Pons (tissue), 1 donor: ENCODE data around the gene WDR46.
"Not testable (repeated sequence)": the region's sequence is repeated elsewhere in the genome, so short reads cannot be mapped to it uniquely, and the experiment has no call there.

ENCODE experiments used
- DNase-seq: peaks from one replicate; pipeline ENCODE4 v3.0.0-alpha.2; 2016; ENCODE audit warnings: low spot score

WDR46 gene

DNA sequence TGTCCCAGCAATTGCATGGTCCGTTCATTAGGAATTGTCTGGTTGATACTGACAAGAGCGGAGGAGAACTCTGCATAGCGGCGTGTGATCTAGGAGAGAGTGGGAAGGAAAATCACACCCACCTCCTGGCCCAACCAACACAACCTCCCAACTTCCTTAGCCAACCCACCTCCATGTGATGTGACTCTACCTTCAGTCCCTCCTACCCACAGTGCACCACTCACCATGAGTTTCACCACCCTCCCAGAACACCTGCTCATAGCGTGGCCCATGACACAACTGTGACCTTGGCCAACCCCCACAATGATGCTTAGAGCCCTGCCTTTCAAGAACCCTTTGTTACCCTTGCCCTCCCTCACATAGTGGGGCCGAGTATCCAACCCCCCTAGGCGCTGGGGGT, 25.0 kb downstream of the WDR46 start:
- DNase-seq = no peak

DNA sequence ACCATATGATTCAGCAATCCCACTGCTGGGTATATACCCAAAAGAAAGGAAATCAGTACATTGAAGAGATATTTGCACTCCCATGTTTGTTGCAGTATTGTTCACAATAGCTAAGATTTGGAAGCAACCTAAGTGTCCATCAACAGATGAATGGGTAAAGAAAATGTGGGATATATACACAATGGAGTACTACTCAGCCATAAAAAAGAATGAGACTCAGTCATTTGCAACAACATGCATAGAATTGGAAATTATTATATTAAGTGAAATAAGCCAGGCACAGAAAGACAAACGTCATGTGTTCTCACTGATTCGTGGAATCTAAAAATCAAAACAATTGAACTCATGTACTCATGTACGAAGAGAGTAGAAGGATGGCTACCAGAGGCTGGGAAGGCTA, 26.5 kb downstream of the WDR46 start:
- not testable (repeated sequence) for DNase-seq

DNA sequence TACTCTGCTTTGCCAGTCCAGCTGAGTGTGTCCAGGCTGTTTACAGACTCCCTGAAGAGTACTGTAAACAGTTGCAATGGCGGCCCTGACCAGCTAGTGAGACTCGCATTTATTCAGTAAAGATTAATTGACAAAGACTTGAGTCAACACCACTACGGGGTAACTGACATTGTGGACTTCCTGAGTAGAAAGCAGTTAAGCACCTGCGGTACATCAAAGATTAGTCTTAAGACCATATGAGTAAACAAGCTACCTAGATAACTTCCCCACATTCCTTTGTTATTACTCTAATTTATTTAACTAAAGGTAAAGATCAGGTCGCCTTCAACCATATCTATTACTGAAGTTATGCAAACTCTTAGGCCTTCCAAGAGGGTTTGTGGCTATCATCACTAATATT, 30.0 kb downstream of the WDR46 start:
- DNase-seq = no peak

DNA sequence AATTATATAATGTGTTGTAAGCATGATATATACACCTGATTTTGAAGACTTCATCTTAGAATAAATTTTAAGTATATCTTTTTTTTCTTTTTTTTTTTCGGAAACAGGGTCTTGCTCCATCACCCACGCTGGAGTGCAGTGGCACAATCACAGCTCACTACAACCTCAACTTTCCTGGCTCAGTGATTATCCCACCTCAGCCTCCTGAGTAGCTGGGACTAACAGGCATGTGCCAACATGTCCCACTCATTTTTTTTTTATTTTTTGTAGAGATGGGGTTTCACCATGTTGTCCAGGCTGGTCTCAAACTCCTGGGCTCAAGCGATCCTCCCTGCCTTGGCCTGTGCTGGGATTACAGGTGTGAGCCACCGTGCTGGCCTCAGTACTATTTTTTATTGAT, 34.4 kb downstream of the WDR46 start:
- no peak for DNase-seq

- no peak for DNase-seq
Measured at GRCh38 chr6:33252759-33253158, 36.3 kb downstream of the WDR46 start.

- DNase-seq = no peak
Measured at GRCh38 chr6:33251395-33252012, 37.5 kb downstream of the WDR46 start.

DNA sequence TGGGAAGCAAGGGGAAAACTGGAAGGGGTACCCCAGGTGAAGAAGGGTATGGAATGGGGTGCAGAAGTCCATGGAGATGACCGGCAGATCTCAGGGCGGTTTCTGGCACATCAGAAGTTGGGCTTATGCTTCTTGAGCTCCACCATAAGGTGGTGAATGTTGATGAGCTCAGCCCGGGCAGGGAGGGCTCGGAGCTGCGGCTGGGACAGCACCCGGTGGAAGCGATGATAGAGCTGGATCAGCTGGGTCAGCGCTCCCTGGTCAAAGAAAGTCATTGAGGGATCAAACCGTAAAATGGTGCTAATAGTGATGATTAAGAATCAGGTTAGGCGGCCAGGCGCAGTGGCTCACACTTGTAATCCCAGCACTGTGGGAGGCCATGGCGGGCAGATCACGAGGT, 38.3 kb downstream of the WDR46 start:
- no peak for DNase-seq

DNA sequence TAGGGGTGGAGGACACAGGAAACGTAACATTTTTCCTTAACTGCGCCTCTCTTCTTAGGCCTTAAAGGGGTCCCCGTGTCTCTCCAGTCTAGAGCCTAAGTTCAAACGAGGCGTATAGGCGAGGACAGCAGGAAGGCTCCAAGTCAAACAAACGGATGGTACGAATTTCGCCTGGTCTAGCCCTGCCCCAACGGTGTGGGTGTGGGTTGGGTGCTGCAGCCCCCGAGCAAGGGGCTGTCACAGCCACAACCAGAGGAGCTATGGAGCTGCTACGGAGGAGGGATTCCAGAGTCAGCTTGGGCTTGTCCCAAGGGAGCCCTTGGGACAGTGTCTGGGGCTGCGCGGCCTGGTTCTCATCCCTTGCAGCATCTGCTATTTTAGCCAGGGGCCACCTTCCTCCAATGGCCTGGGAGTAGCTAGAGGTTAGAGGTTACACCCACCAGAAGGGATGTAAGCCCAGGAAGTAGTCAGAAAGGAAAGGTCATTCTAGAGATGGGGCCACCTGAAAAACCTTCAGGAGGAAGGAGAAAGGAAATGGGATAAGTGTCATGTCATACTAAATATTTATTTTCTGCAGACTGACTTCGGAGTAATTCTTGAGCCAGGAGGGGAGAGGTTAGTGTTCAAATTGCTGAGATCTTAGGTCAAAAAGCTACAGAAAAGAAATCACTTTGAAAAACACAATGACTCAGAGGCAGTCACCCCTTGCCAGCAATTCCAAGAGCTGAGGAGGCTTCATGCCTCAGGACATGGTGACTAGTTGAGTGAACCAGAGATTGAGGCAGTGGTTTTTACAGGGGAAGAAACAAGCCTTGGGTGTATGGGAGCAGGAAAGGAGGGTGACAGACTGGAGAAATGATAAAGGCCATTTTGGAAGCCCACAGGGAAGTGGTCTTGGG, 39.1 kb downstream of the WDR46 start:
- DNase-seq = no peak

DNA sequence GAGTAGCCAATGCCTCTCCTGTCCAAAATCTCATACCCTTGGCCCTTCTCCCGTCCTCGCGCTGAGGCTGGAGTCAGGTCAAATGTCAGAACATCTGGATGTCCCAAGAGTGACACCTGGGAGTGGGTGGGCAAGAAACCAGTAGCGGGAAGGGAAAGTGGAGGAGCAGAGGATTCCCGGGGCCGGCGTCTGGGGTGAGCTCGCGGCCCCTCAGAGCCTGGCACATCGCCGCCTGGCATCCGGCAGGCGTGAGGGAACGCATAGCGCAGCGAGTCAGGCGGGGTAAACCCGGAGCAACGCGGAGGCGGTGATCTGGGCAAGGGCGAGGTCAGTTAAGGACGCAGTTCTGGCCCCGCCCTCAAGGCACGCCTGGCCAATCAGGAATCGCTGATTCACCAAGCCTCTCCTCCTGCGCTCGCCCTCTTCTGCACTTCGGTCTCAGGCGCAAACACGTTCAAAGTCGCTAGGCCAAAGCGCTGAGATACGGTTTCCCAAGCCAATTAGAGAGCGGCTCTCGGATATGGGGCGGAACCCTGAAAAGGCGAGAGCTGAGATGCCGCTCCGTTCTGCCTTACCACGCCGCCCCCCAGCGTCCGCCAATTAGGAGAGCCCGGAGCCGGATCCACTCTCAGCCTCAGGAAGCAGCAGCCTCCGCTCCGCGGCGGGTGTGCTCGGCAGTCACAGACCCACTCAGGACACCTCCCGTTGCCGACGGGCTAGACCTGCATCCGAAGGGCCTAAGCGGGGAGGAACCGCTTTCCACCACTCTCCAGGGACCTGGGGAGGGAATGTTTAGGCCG, 39.9 kb downstream of the WDR46 start:
- peak; percentile 99 for DNase-seq

DNA sequence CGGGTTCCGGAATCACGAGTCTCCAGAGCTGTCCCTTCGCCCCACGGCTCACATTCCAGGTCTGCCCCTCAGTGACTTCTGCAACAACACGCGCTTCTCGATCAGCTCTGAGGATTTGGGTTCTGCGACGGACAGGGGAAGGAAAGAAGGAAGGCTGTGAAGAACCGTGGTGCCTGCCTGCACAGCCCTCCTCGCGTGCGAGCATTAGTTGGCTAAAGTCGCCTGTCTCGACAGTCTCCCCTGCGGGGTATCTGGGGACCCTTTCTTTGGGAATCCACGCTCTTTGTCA, 40.5 kb downstream of the WDR46 start:
- DNase-seq = no peak

GRCh38 chr6:33247977-33248642, 40.9 kb downstream of the WDR46 start:
- peak; percentile 87 for DNase-seq

DNA sequence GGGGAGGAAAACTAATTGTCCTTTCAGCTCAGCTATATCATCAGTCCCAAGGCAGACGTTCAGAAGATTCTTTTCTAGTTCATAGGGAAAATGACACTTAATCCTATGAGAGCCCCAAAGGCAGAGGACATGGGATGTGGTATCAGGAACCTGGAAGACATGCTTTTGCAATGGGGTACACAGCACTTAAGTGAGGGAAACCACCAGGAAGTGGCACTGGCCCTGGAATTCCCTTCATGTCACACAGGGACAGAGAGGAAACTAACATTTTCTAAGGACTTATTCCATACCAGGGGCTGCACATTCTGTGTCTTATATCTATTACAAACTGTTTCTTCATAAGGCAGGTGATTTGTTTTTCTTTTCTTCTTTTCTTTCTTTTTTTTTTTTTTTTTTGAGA, 45.6 kb downstream of the WDR46 start:
- DNase-seq = no peak

GRCh38 chr6:33241968-33242367, 47.1 kb downstream of the WDR46 start:
- no peak for DNase-seq

- no peak for DNase-seq
Measured at GRCh38 chr6:33237741-33238140, 51.3 kb downstream of the WDR46 start.

GRCh38 chr6:33236852-33237251, 52.2 kb downstream of the WDR46 start:
- DNase-seq = no peak

GRCh38 chr6:33236328-33236727, 52.7 kb downstream of the WDR46 start:
- DNase-seq = no peak

DNA sequence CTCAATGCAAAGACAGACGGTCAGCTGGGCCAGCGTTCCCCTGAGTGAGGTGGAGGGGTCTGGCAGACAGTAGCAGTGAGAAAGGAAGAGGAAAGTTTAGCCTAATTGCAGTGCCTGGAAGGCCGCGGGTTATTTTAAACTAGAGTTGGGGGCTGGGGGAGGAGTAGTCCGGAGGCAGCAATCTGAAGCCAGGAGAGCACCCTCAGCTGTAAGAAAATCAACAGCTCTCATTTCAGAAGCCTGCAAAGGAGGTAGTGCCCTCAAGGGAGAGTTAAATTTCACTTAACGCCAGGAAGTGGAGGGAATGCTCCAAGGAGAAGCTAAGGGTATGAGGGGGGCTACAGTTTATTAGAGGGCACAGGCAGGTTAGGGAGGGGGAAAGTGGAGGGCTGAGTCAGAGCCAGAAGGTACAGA, 53.8 kb downstream of the WDR46 start:
- no peak for DNase-seq
